Caco-2 (cell line): Measurements from ENCODE around the gene CUTA. TPM values are rescaled to one million over a fixed set of nuclear protein-coding genes. Genes with fewer than 3 reads are reported as not detected.

Experiments
- BruUV-seq: library from RNA; stranded (reverse); fragments of 400-500 nt; replicated peaks from 2 replicates; lab custom pipeline; 2021; lab: Mats Ljungman, UMichigan
- CTCF ChIA-PET: fragments of 300-600 bp; sonication (Branson Sonifier 250); formaldehyde crosslinking; loops from one replicate; lab custom pipeline; 2022; ENCODE audit warnings: antibody characterized with exemption; lab: Charles Lee
- POLR2A ChIA-PET: fragments of 300-600 bp; sonication (Branson Sonifier 250); formaldehyde crosslinking; loops from one replicate; lab custom pipeline; 2022; ENCODE audit warnings: antibody characterized with exemption; lab: Charles Lee
- DNase-seq, 2 experiments: peaks; one replicate each; pipeline versions ENCODE4 v3.0.0 to v3.0.0-alpha.2; 2020 to 2022
- H3K27me3 ChIP-seq: replicated peaks from 2 replicates; pipeline ENCODE4 v1.6.0; 2011; ENCODE audit warnings: low read length; ENCODE audit not compliant: control insufficient read depth, insufficient read depth
- H3K36me3 ChIP-seq: 2 replicates; pipeline ENCODE4 v1.5.1; 2011; ENCODE audit warnings: low read length; ENCODE audit not compliant: control insufficient read depth, insufficient read depth
- H3K4me1 ChIP-seq: fragments of 250-450 bp; sonication (Bioruptor Pico); 2 replicates; pipeline ENCODE4 v1.5.1; 2020; ENCODE audit warnings: mild to moderate bottlenecking
- H3K4me3 ChIP-seq: 2 replicates; pipeline ENCODE4 v1.5.1; 2011; ENCODE audit warnings: low read depth, mild to moderate bottlenecking, control low read depth, low read length
- H3K9me3 ChIP-seq: fragments of 250-450 bp; sonication (Bioruptor Pico); 2 replicates; pipeline ENCODE4 v1.5.1; 2020; ENCODE audit warnings: mild to moderate bottlenecking, moderate library complexity
- H3K27ac Mint-ChIP-seq: one replicate; pipeline ENCODE4 v1.8.0; 2022; ENCODE audit warnings: mixed read lengths; ENCODE audit not compliant: unreplicated experiment
- H3K27me3 Mint-ChIP-seq: one replicate; pipeline ENCODE4 v1.8.0; 2022; ENCODE audit warnings: mixed read lengths; ENCODE audit not compliant: insufficient read depth, unreplicated experiment
- H3K36me3 Mint-ChIP-seq: one replicate; pipeline ENCODE4 v1.8.0; 2022; ENCODE audit warnings: mild to moderate bottlenecking, mixed read lengths; ENCODE audit not compliant: insufficient read depth, unreplicated experiment
- H3K4me1 Mint-ChIP-seq: one replicate; pipeline ENCODE4 v1.8.0; 2022; ENCODE audit warnings: low read depth, mixed read lengths; ENCODE audit not compliant: unreplicated experiment
- H3K4me3 Mint-ChIP-seq: one replicate; pipeline ENCODE4 v1.8.0; 2022; ENCODE audit warnings: mild to moderate bottlenecking, moderate library complexity, mixed read lengths; ENCODE audit not compliant: unreplicated experiment
- H3K9me3 Mint-ChIP-seq: one replicate; pipeline ENCODE4 v1.8.0; 2022; ENCODE audit warnings: mixed read lengths; ENCODE audit not compliant: unreplicated experiment
- intact Hi-C: fragments of 100-400 bp; cut with micrococcal nuclease; formaldehyde crosslinking; loops from one replicate; pipeline ENCODE4 v1.10.0; 2022; ENCODE audit not compliant: unreplicated experiment
- total RNA-seq: library from RNA; stranded (reverse); gene quantifications from 2 replicates; pipeline ENCODE4 v1.2.3, GENCODE V29; 2022
- TF ChIP-seq, protein P1 (sequence below), 2 experiments: fragments of 200-600 bp in 1 of 2; IDR thresholded peaks; 1 replicate in 1 of 2; 2 replicates in 1 of 2; pipeline versions ENCODE4 v1.5.1 to v1.8.0; 2011 to 2022; ENCODE audit warnings: antibody characterized with exemption in 1 of 2, control low read depth in 1 of 2, inconsistent platforms in 1 of 2, low read depth in 1 of 2, low read length in 1 of 2, mild to moderate bottlenecking in 1 of 2, moderate library complexity in 1 of 2; ENCODE audit not compliant: insufficient read depth in 1 of 2, severe bottlenecking in 1 of 2, unreplicated experiment in 1 of 2

CUTA gene
- total RNA-seq, 1 experiment from 2014 or later = 166 TPM

DNA sequence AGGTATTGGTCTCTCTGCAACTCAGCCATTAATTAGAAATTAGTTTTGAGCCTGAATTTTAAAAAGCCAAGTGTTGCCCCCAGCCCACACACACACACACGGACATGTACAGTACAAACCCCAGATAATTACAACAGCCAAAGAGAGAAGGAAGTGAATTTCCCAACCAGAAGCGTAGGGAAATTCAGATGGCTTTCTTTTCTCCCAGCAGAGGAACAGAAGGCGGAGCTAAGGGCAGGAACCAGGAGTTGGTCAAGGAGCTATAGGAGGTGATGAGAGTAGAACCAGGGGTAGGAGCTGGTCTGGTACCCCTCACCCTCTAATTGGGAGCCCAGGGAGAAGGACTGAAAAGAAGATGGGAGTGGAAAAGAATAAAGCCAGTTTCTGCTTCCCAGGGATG, 32.5 kb upstream of the CUTA start:
- POLR2A ChIA-PET = no interaction called here
- H3K9me3 Mint-ChIP-seq = no peaks in the 10 kb centered on the region
- H3K4me3 Mint-ChIP-seq = no peak overlapping the region
- CTCF ChIA-PET = interaction anchor here (0.9 kb wide), 1 partner anchor 168 kb away, joined by 3 read pairs; no protein-coding TSS in a partner anchor
- BruUV-seq = no TSS peak
- Histone ChIP-seq H3K4me1 (no peaks in the 10 kb centered on the region), H3K9me3 (no peaks in the 10 kb centered on the region), H3K36me3 (no peaks in the 10 kb centered on the region; the same call in 1 of the 2 replicates), H3K27me3 (no peaks in the 10 kb centered on the region), H3K4me3 (no peak overlapping the region)
- peaks cover 18% of the 10 kb centered on the region for H3K4me1 Mint-ChIP-seq
- no peak overlapping the region for H3K27ac Mint-ChIP-seq
- no peaks in the 10 kb centered on the region for H3K27me3 Mint-ChIP-seq
- intact Hi-C loops = no loop called here
- peaks cover 13% of the 10 kb centered on the region for H3K36me3 Mint-ChIP-seq
- TF ChIP-seq, protein P1, sequence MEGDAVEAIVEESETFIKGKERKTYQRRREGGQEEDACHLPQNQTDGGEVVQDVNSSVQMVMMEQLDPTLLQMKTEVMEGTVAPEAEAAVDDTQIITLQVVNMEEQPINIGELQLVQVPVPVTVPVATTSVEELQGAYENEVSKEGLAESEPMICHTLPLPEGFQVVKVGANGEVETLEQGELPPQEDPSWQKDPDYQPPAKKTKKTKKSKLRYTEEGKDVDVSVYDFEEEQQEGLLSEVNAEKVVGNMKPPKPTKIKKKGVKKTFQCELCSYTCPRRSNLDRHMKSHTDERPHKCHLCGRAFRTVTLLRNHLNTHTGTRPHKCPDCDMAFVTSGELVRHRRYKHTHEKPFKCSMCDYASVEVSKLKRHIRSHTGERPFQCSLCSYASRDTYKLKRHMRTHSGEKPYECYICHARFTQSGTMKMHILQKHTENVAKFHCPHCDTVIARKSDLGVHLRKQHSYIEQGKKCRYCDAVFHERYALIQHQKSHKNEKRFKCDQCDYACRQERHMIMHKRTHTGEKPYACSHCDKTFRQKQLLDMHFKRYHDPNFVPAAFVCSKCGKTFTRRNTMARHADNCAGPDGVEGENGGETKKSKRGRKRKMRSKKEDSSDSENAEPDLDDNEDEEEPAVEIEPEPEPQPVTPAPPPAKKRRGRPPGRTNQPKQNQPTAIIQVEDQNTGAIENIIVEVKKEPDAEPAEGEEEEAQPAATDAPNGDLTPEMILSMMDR (IDR thresholded peaks at IDR 0.05; ENCODE audit: insufficient read depth in 1 of 2, low read depth in 1 of 2, low read length in 1 of 2, severe bottlenecking in 1 of 2, unreplicated experiment in 1 of 2) = no peak
- no peak for DNase-seq

DNA sequence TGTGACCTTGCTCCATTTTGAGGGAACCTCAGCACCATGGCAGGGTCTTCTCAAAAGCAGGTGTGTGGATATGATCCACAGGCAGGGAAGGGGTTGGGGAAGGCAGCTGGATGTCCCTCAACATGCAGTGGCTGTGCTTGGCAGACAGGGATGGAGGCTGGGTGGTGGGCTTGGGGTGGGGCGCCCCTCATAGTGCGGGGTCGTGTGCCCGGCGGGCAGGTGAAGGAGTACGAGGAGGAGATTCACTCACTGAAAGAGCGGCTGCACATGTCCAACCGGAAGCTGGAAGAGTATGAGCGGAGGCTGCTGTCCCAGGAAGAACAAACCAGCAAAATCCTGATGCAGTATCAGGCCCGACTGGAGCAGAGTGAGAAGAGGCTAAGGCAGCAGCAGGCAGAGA, 28.4 kb upstream of the CUTA start:
- Mint-ChIP-seq H3K27me3 (no peaks in the 10 kb centered on the region), H3K4me1 (no peaks in the 10 kb centered on the region), H3K9me3 (no peaks in the 10 kb centered on the region), H3K36me3 (no peaks in the 10 kb centered on the region), H3K4me3 (no peak overlapping the region), H3K27ac (no peak overlapping the region)
- no peaks in the 10 kb centered on the region for H3K27me3 ChIP-seq
- H3K4me1 ChIP-seq = no peaks in the 10 kb centered on the region
- ChIA-PET CTCF (no interaction called here), POLR2A (interaction anchor here (0.6 kb wide), 1 partner anchor 262 kb away, joined by 4 read pairs; no protein-coding TSS in a partner anchor)
- no peaks in the 10 kb centered on the region; the same call in 1 of the 2 replicates for H3K36me3 ChIP-seq
- intact Hi-C loops = no loop called here
- TF ChIP-seq, protein P1 (IDR thresholded peaks at IDR 0.05; ENCODE audit: insufficient read depth in 1 of 2, low read depth in 1 of 2, low read length in 1 of 2, severe bottlenecking in 1 of 2, unreplicated experiment in 1 of 2) = no peak
- no peak overlapping the region for H3K4me3 ChIP-seq
- BruUV-seq = no TSS peak
- DNase-seq = no peak
- no peaks in the 10 kb centered on the region for H3K9me3 ChIP-seq

DNA sequence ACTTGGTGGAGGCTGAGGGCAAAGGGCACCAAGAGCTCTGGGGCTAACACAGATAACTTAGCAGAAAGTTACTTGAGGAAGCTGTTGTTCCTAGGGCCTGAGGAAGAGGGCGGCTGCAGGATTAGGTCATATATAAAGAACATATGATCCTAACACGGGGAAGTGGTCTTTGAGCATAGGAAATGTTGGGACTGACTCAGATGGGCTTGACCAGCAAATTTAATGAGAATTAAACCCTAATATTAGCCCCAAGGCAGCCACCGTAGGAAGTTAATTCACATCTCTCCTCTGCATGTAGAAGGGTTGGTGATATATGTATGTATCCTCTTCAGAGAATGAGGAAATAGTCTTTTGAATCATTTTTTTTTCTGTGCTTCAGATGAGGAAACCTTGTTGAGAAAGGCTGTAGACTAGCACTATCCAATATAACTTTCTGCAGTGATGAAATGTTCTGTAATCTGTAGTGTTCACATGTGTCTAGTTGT, 27.3 kb upstream of the CUTA start:
- Mint-ChIP-seq H3K9me3 (no peaks in the 10 kb centered on the region), H3K27ac (no peak overlapping the region), H3K36me3 (no peaks in the 10 kb centered on the region), H3K4me1 (no peaks in the 10 kb centered on the region), H3K4me3 (no peak overlapping the region), H3K27me3 (no peaks in the 10 kb centered on the region)
- no peaks in the 10 kb centered on the region for H3K9me3 ChIP-seq
- POLR2A ChIA-PET = no interaction called here
- no TSS peak for BruUV-seq
- no peak overlapping the region for H3K4me3 ChIP-seq
- no peaks in the 10 kb centered on the region for H3K27me3 ChIP-seq
- intact Hi-C loops = no loop called here
- H3K4me1 ChIP-seq = no peaks in the 10 kb centered on the region
- CTCF ChIA-PET = no interaction called here
- no peak for DNase-seq
- TF ChIP-seq, protein P1 (IDR thresholded peaks at IDR 0.05; ENCODE audit: insufficient read depth in 1 of 2, low read depth in 1 of 2, low read length in 1 of 2, severe bottlenecking in 1 of 2, unreplicated experiment in 1 of 2) = no peak
- H3K36me3 ChIP-seq = no peaks in the 10 kb centered on the region; the same call in 1 of the 2 replicates
